ENCODE results near the gene KIF26B. TPM values are rescaled to one million over a fixed set of nuclear protein-coding genes. Genes with fewer than 3 reads are reported as not detected.

The KIF26B gene
- total RNA-seq, 1 donor from 2014 or later, result 3.4 TPM

DNA sequence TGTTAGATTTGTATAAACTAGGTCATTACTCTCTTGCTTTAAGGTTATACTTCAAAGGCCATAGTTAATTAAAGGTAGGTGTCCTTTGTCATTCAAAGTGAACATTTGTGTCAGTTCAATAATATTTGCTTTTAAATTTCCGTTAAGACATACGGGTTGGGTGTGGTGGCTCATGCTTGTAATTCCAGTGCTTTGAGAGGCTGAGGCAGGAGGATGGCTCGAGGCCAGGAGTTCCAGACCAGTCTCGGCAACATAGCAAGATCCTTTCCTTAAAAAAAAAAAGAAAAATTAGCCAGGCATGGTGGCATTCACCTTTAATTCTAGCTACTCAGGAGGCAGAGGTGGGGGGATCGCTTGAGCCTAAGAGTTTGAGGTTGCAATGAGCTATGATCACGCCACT lies 80.4 kb downstream of the KIF26B start:
- intact Hi-C loops (cut with DNase I), result no loop called here
- TF ChIP-seq, protein P1, sequence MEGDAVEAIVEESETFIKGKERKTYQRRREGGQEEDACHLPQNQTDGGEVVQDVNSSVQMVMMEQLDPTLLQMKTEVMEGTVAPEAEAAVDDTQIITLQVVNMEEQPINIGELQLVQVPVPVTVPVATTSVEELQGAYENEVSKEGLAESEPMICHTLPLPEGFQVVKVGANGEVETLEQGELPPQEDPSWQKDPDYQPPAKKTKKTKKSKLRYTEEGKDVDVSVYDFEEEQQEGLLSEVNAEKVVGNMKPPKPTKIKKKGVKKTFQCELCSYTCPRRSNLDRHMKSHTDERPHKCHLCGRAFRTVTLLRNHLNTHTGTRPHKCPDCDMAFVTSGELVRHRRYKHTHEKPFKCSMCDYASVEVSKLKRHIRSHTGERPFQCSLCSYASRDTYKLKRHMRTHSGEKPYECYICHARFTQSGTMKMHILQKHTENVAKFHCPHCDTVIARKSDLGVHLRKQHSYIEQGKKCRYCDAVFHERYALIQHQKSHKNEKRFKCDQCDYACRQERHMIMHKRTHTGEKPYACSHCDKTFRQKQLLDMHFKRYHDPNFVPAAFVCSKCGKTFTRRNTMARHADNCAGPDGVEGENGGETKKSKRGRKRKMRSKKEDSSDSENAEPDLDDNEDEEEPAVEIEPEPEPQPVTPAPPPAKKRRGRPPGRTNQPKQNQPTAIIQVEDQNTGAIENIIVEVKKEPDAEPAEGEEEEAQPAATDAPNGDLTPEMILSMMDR (IDR thresholded peaks at IDR 0.05), result no peak
- H3K4me3 ChIP-seq, result no peak overlapping the region
- DNase-seq, result peak; percentile 73
- H3K27ac ChIP-seq, result peak overlapping the region; percentile 42
- H3K9me3 ChIP-seq, result no peaks in the 10 kb centered on the region
- H3K36me3 ChIP-seq, result no peaks in the 10 kb centered on the region
- no peaks in the 10 kb centered on the region for H3K4me1 ChIP-seq
- ATAC-seq, result peak; percentile 53
- no peaks in the 10 kb centered on the region for H3K27me3 ChIP-seq

DNA sequence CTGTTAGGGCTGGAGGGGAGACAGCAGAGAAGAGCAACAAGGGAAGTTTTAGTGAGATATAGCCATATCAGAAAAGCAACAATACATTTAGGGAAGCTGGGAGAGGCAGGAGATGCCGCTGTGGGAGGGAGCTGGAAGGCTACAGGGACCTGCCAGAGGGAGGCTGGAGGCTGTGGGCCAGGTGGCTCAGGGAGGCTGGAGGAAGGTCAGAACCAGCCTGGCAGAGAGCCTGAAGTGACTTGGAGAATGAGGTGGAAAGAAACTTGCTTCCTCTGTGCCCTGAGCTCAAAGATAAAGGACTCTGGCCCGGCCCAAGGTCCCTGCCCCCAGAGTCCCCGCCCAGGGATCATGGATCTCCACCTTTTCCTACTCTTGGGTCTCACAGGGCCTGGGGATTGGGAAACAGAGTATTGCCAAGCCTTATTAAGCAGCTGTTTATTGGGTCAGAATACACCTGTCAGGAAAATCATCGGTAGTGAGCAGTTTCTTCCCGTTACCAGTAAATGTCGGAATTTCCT lies 85.9 kb downstream of the KIF26B start:
- Histone ChIP-seq H3K27me3 (no peaks in the 10 kb centered on the region), H3K27ac (no peak overlapping the region), H3K9me3 (no peaks in the 10 kb centered on the region), H3K4me3 (no peak overlapping the region), H3K4me1 (no peaks in the 10 kb centered on the region), H3K36me3 (no peaks in the 10 kb centered on the region)
- ATAC-seq (no peak), DNase-seq (peak; percentile 33)
- TF ChIP-seq, protein P1 (IDR thresholded peaks at IDR 0.05), result no peak
- intact Hi-C loops (cut with DNase I), result no loop called here

DNA sequence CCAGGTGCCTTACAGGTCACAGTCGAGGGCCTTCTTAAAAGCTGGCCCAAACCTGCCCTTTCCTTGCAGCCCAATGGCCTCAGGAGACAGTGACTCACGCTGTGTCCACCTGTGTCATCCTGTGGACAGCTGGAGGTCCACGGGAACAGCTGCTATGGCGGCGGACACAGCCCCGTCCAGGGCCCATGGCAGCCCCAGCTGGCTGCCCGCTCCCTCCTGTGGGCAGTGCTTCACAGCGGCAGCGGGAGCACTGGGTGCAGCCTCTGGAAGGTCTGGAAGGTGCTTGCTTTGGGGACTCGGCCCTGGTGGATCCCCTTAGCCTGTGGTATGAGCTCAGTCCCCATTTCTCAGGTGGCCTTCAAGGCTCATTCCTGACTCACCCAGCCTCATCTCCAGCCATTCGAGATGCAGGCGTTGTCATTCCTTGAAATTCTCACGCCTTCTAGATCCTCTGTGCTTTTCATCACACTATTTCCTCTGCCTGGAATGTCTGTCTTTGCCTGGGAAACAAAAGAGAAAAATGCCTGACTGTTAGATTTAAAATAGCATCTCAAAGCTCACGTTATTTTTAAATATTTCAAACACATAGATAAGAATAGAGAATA lies 86.8 kb downstream of the KIF26B start:
- no peaks in the 10 kb centered on the region for H3K9me3 ChIP-seq
- no peak overlapping the region for H3K27ac ChIP-seq
- TF ChIP-seq, protein P1 (IDR thresholded peaks at IDR 0.05), result no peak
- no peaks in the 10 kb centered on the region for H3K27me3 ChIP-seq
- peak; percentile 53 for DNase-seq
- H3K4me1 ChIP-seq, result no peaks in the 10 kb centered on the region
- H3K36me3 ChIP-seq, result no peaks in the 10 kb centered on the region
- no peak overlapping the region for H3K4me3 ChIP-seq
- no peak for ATAC-seq
- intact Hi-C loops (cut with DNase I), result no loop called here

DNA sequence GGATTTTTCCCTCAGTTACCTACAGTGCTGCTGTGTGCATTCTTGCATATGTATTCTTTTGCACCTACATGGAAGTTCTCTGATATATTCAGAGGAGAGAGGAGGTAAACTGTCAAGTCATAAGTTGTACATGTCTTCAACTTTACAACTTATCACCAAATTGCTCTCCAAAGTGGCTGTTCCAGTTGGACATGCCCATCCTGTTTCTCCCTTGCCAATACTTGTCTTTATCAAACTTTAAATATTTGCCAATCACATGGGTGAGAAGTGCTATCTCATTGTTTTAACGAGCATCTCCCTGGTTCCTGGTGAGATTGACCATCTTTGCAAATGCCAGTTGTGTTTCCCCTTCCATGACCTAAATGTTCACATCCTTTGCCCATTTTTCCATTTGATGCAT lies 88.2 kb downstream of the KIF26B start:
- Histone ChIP-seq H3K9me3 (no peaks in the 10 kb centered on the region), H3K4me1 (no peaks in the 10 kb centered on the region), H3K27ac (no peak overlapping the region), H3K27me3 (no peaks in the 10 kb centered on the region), H3K4me3 (no peak overlapping the region), H3K36me3 (no peaks in the 10 kb centered on the region)
- DNase-seq, result no peak
- ATAC-seq, result no peak
- intact Hi-C loops (cut with DNase I), result no loop called here
- TF ChIP-seq, protein P1 (IDR thresholded peaks at IDR 0.05), result no peak

DNA sequence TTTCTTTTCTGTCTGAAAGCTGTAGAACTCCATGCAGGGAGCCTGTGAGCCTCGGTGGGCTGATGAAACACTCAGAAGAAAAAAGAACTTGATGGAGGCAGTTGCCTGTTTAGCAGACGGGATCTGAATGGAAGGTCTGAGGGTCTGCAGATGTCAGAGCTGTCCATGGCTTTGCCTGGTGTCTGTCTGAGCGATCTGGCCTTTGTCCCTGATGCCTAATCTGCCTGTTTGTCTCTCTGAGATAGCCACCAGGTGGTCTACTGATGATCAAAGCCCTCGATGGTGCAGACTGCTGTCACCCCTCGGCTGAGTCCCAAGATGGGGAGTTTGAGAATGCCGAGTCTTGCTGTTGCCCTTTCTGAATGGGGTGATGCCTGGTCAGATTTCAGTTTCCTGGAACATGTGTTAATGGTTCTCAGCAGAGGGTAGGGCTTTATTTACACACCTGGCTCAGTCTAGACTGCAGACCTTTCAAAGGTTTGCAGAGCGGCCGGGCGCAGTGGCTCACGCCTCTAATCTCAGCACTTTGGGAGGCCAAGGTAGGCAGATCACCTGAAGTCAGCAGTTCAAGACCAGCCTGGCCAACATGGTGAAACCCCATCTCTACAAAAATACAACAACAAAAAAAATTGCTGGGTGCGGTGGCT lies 90.4 kb downstream of the KIF26B start:
- H3K27me3 ChIP-seq, result no peaks in the 10 kb centered on the region
- ATAC-seq (peak; percentile 88), DNase-seq (peak; percentile 69)
- intact Hi-C loops (cut with DNase I), result no loop called here
- no peak overlapping the region for H3K27ac ChIP-seq
- no peaks in the 10 kb centered on the region for H3K4me1 ChIP-seq
- H3K9me3 ChIP-seq, result no peaks in the 10 kb centered on the region
- no peak overlapping the region for H3K4me3 ChIP-seq
- H3K36me3 ChIP-seq, result no peaks in the 10 kb centered on the region
- TF ChIP-seq, protein P1 (IDR thresholded peaks at IDR 0.05), result no peak

Data from upper lobe of right lung (tissue), 1 donor.